Thyroid gland (tissue), 4 donors: ENCODE results near the gene ZBTB32.

Source experiments
- POLR2A ChIP-seq, 2 donors: fragments of 450-650 bp; IDR thresholded peaks; one replicate each; pipeline ENCODE4 v1.6.1; 2017; ENCODE audit warnings: antibody characterized with exemption in 2 of 2, mild to moderate bottlenecking in 2 of 2, moderate library complexity in 1 of 2
- TF ChIP-seq, protein P1 (sequence below), 6 experiments: fragments of 200-600 bp in 3 of 6; fragments of 450-650 bp in 3 of 6; sonication (generic) in 3 of 6; IDR thresholded peaks; one replicate each; pipeline ENCODE4 v1.5.1; 2016 to 2019; ENCODE audit warnings: antibody characterized with exemption in 6 of 6, mild to moderate bottlenecking in 2 of 6, inconsistent platforms in 1 of 6, moderate library complexity in 1 of 6

DNA sequence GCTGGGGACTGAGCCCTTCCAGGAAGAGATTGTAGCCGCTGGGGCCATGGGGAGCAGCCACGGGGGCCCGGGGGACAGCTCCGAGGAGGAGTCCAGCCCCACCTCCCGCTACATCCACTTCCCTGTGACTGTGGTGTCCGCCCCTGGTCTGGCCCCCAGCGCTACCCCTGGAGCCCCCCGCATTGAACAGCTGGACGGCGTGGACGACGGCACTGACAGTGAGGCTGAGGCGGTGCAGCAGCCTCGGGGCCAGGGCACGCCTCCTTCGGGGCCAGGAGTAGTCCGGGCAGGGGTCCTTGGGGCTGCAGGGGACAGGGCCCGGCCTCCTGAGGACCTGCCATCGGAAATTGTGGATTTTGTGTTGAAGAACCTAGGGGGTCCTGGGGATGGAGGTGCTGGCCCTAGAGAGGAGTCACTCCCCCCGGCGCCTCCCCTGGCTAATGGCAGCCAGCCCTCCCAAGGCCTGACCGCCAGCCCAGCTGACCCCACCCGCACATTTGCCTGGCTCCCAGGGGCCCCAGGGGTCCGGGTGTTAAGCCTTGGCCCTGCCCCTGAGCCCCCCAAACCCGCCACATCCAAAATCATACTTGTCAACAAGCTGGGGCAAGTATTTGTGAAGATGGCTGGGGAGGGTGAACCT is 28.3 kb downstream of the ZBTB32 start:
- TF ChIP-seq, protein P1, sequence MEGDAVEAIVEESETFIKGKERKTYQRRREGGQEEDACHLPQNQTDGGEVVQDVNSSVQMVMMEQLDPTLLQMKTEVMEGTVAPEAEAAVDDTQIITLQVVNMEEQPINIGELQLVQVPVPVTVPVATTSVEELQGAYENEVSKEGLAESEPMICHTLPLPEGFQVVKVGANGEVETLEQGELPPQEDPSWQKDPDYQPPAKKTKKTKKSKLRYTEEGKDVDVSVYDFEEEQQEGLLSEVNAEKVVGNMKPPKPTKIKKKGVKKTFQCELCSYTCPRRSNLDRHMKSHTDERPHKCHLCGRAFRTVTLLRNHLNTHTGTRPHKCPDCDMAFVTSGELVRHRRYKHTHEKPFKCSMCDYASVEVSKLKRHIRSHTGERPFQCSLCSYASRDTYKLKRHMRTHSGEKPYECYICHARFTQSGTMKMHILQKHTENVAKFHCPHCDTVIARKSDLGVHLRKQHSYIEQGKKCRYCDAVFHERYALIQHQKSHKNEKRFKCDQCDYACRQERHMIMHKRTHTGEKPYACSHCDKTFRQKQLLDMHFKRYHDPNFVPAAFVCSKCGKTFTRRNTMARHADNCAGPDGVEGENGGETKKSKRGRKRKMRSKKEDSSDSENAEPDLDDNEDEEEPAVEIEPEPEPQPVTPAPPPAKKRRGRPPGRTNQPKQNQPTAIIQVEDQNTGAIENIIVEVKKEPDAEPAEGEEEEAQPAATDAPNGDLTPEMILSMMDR (IDR thresholded peaks at IDR 0.05), result no peak
- TF ChIP-seq POLR2A (IDR thresholded peaks at IDR 0.05), result no peak
